Fibroblast of peridontal ligament (primary cell): ENCODE data around the gene KIF5A.

Experiments used
- DNase-seq: peaks from one replicate; pipeline ENCODE4 v3.0.0-alpha.2; 2010; ENCODE audit errors: extremely low read depth

The KIF5A gene

GRCh38 chr12:57620245-57620935 lies 70.5 kb downstream of the KIF5A start:
- no peak for DNase-seq

DNA sequence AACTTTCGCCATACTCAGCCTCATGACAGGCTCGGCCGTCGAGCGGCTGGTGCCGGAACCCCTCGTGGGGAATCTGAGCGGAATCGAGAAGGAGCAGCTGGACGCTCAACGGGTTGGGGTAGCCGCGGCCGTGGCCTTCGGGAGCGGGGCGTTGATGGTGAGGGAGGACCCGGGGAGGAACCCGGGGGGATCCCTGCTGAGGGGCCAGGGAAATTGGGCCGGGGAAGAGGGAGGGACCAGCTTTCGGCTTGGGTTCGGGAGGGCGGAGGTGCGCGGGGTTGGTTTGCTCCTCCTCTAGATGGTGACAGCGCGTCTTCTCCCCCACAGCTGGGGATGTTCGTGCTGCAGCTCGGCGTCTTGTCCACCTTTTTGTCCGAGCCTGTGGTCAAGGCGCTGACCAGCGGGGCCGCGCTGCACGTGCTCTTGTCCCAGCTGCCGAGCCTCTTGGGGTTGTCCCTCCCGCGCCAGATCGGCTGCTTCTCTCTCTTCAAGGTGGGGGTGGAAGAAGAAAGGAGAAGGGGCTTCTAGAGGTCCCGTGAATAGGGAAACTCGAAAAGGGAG lies 71.2 kb downstream of the KIF5A start:
- no peak for DNase-seq

- no peak for DNase-seq
Observed at GRCh38 chr12:57621497-57622292, 71.9 kb downstream of the KIF5A start.

- DNase-seq: no peak
Observed at GRCh38 chr12:57622293-57623245, 72.7 kb downstream of the KIF5A start.

DNA sequence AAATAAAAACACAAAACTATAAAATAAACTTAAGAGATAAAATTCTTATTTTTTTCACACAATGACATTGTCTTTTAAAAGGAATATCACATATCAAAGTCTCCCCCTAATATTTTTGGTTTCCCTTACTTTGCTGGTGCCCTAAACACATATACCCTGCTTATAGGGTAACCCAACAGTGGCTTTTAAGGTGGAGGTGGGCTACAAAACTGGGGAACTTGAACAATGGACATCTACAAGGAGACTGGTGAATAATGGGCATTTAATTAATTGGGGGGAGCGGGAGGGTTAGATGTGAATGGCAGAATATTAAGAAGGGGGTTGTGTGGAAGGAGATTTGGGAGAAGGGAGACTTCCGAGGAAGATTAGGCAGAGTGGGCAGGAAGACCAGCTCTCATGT lies 73.5 kb downstream of the KIF5A start:
- no peak for DNase-seq

DNA sequence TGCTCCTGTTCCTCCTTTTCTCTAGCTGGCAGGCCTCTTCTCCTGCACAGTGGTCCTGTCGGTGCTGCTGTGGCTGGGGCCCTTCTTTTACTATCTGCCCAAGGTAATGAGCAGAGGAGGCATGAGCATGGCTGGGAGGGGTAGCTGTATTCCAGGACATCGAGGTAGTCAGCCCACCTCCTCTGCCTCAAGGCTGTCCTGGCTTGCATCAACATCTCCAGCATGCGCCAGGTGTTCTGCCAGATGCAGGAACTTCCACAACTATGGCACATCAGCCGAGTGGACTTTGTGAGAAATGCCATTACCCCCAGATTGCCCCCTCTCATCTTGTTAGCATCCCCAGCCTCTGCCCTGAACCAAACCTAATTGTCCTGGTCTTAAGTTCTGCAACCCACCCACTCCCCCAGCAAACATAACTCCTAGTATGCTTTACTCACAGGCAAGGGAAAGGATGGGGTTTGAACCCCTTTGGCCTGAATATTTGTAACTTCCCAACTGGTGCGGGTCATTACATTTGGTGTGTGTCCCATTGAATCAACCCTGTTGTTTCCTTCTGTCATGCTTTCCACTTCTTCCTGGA lies 74.1 kb downstream of the KIF5A start:
- no peak for DNase-seq

DNA sequence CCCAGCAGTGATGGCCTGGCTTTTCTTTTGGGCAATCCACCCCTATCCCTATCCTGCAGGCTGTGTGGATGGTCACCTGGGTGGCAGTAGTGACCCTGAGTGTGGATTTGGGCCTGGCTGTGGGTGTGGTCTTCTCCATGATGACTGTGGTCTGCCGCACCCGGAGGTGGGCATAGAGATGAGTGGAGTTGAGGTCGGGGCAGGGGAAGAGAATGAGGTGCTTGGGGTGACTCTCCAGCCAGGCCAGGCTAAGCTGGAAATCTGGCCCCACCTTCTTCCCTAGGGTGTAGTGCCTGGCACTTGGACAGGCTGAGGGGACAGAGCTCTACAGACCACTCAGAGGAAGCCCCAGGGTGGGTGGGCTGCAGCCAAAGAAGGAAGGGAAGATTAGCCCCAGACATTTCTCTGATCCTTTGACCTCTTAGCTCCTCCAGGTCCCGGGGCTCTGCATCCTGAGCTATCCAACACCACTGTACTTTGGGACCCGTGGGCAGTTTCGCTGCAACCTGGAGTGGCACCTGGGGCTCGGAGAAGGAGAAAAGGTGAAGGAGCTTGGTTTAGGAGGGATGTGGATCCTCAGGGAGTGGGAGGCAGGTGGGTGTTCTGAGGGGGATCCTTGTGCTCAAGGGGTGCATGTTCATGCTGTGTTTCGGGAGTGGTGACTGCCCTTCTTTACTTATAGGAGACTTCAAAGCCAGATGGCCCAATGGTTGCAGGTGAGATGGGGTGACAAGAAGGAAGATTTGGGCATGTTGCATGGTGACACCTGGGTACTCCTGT lies 74.8 kb downstream of the KIF5A start:
- DNase-seq: no peak

GRCh38 chr12:57625261-57626032 lies 75.6 kb downstream of the KIF5A start:
- DNase-seq: no peak

DNA sequence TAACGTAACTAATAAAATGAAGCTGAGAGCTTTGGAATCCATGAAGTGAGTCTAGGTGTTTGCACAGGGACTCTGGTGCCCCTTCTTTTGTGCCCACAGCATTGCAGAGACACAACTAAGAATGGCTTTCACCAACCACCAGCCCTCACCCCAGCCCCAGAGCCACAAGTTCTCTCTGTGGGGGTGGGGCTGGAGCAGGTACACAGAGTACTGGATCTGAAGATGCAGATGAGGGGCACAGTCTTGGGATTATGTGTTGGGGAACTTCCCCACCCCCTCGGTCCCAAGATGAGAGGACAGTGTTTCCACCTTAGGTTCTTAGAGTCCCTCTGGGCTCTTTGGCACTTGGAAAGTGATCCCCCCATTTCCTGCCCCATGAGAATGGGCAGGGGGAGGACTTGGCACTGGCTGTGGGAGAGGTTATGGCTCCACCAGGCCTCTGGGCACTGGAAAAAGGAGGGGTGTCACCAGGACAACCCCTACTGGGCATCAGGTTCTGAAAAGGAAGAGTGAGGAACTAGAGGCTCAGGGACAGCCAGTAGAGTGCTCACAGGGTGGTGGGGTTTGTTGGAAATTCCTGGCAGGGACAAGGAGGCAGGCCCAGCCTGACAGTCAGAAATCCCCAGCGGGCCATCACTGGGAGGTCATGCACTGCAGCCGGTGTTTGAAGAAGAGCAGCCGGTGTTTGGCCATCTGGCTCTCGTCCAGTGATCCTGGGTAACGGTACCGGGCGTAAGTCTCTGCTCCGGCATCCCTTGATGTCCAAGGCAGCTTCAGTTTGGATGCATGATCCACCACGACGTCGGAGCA lies 76.5 kb downstream of the KIF5A start:
- DNase-seq: no peak

DNA sequence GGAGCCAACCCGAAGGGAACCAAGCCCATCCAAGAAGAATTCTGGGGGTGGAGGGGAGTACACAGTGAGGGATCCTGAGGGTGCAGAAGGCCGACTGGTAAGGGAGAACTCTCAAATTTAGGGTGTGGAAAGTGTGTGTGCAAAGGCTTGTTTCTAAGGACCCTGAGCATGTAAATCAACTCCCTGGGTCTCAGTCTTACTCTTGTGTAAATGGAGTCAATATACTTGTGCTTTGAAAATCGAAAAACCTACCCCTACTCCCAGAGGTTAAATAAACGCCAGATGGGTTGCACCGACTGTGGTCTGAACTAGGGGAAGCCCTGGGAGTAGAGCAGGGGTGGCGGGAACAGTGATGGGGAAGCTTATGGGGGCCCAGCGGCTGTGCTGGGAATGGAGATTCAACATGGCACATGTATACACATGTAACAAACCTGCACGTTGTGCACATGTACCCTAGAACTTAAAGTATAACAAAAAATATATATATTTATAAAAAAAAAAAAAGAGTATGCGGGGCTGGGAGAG lies 77.1 kb downstream of the KIF5A start:
- no peak for DNase-seq

DNA sequence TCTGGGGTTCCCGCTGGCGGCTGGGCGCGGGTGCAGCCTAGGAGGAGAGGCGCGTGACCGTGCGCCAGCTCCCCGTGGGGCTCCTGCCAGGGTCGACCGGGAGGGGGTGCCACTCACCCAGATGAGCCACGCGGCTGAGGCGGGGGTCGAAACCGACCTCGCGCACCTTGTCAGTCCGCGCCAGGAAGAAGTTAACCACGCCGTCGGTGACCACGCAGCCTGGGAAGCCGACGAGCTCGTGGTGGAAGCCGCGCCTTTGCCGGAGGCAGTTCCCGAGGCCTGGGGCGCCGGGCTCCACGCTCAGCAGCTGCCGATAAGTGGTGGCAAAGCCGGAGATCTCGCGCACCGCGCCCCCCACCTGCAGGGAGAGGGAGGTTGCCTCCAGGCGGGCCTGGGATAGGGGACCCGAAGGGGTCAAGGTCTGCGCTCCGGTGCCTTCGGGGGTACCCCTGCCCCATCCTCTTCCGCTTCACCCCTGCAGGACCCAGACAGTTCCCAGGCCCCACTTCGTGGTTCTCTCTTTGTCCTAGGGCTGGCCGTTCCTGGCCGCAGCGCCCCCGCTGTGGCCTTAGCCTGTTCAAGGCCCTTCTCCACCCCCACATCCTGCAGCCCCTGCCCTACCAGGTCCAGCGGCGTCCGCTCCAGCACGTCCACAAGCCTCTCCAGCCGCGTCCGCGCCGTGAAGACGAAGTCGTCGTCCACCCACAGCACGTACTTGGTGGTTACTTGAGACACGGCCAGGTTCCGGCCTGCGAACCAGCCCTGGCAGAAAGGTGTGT lies 77.8 kb downstream of the KIF5A start:
- DNase-seq: no peak

- DNase-seq: no peak
Observed at GRCh38 chr12:57628280-57629191, 78.7 kb downstream of the KIF5A start.

GRCh38 chr12:57629897-57630471 lies 80.1 kb downstream of the KIF5A start:
- no peak for DNase-seq

DNA sequence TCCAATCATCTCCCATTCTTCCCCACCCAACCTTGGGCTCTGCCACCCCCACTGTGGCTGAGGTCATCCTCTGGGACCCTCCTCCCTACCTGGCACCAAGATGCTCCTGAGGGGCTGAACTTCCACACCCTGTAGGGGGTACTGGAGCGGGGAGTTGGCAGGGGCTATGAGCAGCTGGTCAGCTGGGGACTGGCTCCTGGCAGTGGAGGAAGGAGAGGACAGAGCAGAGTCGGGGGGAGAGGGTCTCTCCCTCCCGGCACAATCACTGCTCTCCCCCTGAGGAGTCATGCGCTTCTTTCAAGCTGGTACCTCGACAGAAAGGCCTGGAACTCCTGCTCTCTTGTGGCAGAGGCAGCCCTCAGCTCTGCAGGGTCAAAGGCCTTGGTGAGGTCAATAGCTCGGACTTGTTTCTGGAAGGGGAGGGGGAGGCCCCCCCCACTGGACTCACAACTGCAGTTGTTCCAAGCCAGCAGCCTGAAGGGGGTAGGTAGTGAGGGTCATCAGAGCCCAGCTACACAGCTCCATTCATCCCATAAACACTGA lies 81.1 kb downstream of the KIF5A start:
- DNase-seq: no peak

DNA sequence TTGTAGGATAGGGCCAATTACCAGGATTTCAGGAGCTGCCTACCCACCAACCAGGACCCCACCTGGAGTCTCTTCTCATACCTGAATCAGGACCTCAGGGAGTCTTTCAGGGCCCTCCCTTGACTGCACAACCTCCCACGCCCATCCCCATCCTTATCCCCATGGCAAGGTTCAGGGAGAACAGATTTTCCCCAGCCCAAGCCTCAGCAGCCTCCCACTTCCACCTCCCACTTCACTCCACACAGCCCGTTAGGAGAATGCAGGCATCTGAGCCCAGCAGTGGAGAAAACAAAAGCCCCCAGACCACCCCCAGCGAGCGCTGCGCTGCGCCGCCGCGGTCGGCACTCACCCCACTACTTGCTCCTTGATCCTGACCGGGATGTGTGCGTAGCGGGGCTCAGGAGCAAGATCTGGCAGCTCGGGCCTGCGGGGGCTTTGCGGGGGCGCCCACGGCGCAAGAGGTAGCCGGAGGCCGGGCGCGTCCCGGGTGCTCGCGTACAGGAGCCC lies 81.8 kb downstream of the KIF5A start:
- no peak for DNase-seq
